EH (cell line): Measurements from ENCODE around the gene KRT10.
"Not testable (repeated sequence)": the region's sequence is repeated elsewhere in the genome, so short reads cannot be mapped to it uniquely, and the experiment has no call there.

Experiments used
- DNase-seq: peaks from one replicate; pipeline ENCODE4 v3.0.0-alpha.2; 2015; ENCODE audit warnings: low read depth

Gene KRT10

DNA sequence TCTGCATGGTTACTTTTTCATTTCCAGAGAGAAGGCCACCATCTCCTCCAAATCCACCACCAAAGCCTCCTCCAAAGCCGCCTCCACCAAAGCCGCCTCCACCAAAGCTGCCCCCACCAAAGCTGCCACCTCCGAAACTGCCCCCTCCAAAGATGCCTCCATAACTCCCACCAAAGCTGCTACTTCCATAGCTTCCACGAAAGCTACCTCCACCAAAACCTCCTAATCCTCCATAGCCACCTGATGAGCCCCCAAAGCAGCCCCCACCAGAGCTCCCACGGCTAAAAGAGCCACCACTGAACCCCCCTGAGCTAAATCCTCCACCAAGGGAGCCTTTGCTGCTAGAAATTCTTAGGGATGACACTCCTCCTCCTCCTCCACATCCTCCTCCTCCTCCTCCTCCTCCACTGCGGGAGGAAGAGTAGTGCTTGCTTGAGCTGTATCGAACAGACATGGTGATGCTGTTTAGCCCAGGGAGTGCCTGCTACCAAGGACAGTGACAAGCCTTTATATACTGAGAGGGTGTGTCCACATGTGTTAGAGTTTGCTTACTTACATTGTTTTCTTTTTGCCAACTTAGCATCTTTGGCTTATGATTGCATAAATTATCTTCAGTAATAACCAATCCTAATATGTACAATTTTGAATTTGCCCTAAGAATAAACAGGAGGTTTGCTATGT, at the start of gene KRT10:
TSS of gene KRT10 (minus strand) at position 483 of the 681 bp plus-strand sequence. CDS start at position 454, 29 bp downstream.
- DNase-seq: no peak

DNA sequence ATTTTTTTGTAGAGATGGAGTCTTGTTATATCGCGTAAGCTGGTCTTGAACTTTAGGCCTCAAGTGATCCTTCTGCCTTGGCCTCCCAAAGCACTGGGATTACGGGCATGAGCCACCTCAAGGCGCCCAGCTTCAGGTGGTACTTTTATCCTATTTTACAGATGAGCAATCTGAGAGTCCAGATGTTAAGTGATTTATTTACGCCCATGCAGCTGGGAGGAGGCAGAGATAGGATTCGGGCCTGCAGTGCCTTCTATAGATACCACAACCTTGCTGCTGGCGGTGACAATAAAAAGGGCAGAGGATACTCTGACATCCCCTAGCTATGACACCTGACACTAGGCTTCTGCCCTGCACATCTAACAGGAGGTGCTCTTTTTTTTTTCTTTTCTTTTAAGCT, 48.9 kb upstream of the KRT10 start:
- no peak for DNase-seq

DNA sequence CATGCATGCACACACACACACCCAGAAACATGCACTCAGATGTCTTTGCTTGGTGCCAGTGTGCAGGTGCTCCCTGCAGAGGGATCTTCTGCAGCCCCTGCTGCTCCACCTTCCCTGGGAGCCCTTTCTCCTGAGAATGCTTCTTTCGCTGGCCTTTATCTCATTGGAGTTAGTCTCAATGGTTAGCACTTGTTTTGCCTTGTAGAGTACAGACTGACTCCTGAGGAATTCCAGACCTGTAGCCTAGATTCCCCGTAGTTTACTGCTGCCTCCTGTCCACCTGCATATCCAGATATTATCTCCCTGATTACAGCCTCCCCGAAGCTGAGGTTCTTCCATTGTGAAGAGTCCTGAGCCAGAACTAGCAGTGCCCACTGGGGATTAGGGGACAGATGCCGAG, 47.7 kb upstream of the KRT10 start:
- no peak for DNase-seq

DNA sequence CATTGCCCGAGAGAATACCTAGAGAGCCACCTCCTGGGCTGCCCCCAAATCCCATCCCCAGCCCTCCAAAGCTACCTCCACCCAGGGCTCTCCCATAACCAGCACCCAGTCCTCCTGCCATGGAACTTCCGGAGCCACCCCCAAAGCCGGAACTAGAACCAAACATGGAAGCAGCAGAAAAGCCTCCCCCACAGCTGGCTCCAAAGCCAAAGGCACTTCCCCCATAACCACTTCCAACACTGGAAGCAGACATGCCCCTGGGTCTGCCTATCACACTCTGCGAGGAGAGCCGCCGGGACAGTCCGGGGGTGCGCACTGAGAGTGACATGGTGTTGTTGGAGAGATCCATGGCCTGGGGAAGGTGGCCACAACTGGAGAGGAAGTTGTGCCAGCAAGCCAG, 44.4 kb upstream of the KRT10 start, which contains the start of gene KRT12:
TSS of gene KRT12 (minus strand) at position 386 of the 400 bp plus-strand sequence. CDS start at position 349, 37 bp downstream.
- no peak for DNase-seq

DNA sequence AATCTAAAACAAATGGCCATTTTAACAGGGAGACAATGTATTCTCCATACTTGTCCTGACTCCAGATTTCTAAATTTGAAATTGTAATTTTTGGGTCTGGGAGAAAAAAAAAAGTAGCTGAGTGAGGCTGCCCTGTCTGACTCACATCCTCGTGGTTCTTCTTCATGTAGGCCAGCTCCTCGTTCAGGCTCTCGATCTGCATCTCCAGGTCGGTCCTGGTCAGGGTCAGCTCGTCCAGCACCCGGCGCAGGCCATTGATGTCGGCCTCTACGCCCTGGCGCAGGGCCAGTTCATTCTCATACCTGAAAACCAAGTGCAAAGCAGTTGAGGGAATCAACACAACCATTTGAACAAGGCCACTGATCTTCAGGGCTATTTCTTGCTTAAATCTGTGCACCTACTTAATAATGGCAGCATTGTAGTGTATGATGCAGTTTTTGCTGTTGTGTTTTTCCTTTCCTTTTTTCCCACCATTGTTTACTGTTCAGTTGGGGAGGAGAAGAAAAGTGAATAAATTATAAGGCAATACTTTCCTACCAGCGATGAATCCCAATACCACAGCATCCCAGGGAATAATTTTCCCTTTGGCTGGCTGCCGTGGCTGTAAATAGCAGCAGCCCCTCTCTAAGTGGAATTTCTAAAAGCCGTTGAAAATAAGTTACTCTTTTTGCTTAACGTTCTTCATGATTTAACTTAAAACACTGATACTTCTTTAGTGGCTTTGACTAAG, 42.4 kb upstream of the KRT10 start:
- DNase-seq: no peak

DNA sequence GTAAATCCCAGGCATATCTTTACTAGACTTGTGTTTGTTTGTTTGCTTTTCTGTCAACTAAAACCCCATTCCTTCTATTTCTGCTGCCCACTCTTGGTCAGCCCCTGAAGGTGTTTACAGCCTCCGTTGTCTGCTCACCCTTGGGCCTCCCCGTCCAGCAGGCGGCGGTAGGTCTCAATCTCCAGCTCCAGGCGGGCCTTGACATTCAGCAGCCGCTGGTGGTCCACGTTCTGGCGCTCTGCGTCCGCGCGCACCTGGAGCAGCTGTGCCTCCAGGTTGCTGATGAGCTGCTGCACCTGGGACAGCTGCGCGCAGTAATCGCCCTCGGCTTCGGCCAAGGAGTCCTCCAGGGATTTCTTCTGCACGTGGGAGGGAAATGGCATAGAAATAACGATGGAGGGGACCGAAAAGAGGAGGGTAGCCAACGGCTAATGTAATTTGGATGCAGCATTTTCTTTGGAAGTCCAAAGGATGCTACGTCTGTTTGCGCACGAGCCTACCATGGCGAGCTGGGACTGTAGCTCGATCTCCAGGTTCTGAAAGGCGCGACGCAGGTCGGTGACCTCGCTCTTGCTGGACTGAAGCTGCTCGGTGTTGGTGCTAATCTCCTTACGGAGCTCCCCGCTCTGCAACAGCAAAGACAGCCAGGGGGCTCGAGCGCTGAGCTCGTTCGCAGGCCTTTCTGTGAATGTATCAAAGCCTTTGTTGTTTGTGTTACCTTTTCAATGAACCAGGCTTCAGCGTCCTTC, 40.7 kb upstream of the KRT10 start:
- no peak for DNase-seq

DNA sequence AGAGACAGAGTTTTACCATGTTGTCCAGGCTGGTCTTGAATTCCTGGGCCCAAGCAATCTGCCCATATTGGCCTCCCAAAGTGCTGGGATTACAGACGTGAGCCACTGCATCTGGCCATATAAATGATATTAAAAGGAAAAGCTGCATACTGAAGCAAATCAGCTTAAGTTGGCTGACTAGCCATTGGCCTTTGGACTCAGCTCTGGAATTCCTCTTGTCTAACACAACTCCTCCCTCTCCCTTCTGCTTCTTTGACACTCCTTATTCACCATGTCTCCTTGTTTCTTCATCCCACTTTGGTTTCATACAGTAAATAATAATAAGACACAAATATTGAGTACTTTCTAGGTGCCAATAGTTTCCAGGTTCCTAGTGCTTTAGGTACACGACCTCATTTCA, 37.1 kb upstream of the KRT10 start:
- no peak for DNase-seq

DNA sequence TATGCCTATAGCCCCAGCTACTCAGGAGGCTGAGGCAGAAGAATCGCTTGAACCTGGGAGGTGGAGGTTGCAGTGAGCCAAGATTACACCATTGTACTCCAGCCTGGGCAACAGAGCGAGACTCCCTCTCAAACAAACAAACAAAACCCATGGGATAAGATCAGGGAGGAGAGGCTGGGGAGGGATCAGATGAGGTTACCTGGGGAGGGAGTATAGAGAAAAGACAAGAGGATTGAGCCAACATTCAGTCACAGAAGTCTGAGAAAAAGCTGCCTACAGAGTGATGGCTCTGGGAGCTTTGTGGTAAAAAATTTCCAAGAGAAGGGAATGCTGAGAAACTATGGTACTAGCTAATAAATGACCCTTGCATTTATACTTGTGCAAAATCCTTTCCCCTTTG, 36.3 kb upstream of the KRT10 start:
- DNase-seq: not testable (repeated sequence)

DNA sequence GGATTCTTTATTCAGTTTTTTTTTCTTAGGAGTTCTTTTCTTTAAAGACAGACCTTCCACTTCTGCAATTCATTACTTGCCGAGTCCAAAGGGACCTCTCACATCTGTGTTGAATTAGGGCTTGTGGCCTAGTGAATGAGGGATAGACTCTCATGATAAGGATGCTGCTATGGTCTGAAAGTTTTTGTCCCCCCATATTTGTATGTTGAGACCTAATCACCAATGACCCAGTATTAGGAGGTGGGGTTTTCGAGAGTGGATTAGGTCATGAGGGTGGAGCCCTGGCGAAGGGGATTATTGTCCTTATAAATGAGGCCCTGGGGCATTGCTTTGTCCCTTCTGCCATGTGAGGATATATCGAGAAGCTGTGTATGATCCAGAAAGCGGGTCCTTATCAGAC, 35.1 kb upstream of the KRT10 start:
- peak; percentile 78 for DNase-seq

DNA sequence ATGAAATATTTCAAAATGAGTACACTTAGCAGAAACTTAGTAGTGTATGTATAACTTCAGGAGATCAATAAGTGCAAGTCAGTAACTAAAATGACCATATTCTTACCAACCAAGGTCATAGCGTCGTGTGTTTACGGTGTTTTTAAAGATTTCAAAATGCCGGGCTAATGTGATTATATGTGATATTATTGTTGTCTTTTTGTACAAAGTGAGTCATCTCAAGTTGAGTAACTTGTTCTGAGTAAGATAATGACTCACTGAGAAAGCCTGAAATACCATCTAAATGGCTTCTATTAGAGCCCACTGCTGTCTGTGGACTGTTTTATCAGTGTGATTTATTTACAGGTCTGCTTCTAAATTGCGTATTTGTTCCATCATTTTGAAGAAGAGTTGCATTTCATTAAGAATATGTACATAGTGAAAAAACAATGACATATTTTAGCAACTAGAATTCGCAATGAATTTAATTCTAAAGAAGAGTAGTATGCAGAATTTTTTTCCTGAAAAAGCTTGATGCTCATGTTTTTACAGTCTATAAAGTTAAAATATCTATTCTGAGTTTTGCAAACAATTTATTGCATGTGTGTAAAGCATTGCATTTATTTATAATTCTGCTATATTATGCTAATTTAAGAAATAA, 31.9 kb upstream of the KRT10 start:
- peak; percentile 93 for DNase-seq

DNA sequence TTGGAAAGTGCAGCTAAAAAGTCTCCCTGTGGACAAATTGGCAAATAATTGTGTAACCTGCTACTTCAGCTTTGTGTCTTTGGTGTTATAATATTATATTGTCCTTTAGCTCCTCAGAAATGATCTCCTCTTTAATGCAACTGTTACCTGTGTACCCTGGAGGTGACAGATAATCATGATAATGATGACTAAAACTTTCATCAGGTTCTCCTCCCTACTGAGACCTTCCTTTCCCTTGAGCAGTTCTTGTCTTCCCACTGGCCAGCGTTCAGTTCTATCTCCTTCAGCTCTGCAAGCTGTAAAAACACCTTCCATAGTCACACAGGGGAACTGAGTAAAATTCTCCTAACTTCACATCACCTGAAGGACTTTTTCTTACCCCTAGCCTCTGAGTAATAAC, 29.9 kb upstream of the KRT10 start:
- DNase-seq: no peak

DNA sequence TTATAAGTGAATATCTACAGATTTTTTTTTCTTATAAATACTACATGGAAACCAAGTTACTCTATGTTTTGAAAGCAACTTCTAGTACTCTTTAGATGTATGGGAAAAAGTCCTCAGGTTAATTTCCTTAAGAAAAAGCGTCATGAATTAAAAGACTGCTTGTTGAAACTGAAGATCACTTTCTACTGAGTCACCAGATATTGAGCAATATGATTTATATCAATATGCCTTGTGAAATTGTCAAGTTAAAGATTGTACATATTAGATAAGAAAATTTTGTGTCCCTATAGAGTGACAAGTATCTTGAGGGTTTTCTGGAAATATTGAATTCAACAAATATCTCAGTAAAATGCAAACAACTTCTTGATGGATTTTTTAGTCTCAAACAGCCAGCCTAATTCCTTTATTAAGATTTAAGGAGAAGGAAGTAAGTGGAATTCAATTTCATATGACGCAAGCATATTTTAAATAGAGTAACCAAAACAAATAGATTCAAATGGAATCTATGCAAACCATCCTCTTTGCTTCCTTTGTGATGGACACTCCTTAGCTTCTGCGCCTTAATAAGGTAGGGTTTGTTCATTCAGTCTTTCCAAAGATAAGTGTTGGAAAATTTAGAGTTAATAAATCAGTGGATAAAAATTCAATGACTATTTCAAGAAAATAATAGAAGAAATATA, 28.0 kb upstream of the KRT10 start:
- DNase-seq: peak; percentile 43

DNA sequence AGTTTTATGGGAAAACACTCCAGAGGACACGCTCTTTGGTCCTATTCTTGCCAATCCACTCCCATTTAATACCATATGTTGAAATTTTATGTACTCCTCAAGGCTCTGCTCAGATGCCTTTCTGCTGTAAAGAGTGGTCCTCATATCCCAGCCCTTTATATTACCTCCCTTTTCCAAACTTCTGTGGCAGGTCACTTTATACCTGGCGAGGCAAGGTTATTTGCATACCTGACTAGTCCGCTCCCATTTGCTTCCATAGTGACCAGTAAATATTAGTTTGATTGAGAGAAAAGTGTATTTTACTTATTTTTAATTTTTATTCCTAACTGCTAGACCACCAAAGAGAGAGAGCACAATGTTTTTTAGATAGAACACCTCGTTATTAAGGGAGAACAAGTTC, 27.3 kb upstream of the KRT10 start:
- no peak for DNase-seq

DNA sequence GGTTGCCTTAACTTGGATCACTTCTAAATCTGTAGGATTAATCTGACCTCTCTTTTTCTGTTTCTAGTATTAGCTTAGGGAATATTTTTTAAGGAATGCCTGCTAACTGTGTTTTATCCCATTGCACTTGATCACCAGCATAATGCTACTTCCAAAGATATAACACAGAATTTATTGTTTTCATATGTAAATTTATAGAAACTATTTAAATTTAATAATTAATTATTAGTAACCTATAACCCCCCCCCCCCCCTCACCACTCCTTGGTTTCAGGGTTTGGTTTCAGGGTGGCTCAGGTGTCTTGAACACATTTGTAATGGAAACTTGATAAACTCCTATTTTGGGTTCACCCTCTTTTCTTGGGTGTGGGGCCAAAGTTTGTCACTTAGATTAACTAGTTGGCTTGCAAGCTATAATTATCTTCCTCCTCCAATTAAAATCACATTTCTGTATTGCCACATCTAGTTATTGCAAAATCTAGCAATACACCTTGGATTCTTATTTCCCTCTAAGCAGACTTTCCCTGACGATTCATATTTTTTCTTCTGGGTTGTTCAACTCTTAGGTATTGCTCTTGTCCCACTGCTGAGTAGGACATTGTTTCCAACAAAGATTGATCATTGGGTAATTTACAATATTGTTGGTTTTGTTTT, 26.3 kb upstream of the KRT10 start:
- DNase-seq: no peak

DNA sequence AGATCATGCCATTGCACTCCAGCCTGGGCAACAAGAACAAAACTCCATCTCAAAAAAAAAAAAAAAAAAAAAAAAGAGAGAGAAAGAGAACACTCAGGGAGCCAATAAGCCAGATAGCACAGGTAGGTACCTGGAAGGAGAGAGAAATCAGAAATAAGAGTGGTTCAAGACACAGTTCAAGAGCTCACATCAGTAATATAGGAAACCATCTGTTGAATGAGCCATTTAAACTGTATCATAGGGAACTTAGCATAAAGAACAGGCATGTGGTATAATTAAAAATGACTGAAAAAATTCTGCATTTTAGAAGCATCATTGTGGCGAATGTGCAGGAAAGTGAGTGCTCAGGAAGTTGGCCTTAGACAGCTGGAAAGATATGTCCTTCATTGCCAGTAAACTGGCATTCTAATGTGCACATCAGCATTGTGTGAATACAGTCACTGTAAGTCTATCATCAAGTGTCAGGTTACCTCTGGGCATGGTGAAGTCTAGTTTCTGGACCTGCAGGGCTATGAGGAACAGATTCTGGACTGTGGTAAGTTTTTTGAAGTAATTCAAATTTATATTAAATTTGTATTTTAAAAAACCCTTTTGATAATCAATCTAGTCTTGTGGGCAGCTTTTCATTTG, 24.2 kb upstream of the KRT10 start:
- peak; percentile 22 for DNase-seq

DNA sequence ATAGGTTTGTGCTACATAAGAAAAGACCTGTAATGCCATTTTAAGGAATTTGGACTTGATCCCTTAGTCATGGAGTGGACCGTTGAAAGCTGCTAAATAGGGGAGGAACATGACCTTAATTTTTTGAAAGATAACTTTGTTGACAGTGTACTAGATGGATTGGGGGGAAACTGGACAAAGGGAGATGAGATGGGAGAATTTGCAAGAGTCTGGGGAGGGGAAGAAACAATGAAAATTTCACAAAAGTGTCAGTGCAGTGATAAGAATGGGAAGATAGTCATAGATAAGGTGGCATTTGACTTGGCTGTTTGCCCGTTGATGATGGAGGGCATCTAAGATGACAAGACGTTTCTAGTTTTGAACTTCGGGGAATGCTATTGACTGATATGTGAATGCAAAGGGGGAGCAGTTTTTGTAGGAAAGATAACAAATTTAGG, 22.3 kb upstream of the KRT10 start:
- DNase-seq: no peak

DNA sequence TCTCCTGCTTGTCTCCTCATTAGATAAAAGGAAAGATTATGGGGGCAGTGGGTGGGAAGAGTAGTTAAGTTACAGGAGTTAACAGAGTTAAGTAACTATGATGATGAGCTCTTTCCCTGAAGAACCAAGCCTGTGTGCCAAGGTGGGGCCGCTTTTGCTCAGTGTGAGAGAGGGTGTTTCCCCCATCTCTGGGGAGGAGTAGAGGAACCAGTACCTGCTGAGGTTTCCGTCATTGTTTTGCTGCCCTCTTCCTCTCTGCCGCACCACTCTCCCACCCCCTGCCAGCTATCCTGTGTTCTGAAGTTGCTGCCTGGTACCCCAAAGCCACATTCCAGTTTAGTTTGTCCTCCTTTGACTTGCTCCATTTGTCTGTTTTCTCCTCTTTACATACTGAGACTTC, 20.8 kb upstream of the KRT10 start:
- DNase-seq: no peak

DNA sequence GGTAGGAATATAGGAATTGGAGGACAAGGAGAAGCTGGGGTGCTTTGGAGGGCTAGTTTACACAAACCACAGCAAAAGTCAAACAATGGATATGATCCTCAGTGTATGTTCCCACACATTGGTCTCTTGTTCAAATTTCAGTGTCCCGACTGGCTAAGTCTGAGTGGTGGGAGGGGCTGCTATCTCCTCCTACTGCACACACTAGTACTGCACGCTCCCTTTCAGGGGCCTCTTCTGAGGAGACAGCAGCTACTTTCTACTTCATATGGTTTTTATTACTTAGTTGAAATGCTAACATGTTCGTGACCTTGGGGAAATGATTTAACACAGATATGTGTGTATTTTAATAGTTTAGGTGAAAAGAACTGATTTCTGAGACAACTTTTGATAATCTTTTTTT, 18.8 kb upstream of the KRT10 start:
- no peak for DNase-seq

DNA sequence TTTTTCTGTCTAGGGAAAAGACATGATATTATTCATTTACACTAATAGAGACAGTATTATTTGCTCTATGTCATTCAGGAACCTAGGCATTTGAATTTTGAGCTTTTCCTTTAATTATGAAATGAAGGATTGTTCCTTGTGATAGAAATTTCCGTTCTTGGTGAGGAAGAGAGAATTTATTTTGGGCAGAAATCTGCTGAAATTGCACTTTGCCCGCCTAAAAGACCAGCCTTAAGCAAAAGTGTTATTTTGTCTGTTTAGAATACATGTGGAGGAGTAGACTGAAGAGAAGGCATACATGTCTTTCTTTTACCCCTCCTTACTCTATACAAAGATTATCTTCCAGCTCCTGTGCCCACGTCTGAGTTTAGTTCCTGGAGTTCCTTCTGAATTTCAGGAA, 16.8 kb upstream of the KRT10 start:
- DNase-seq: no peak

DNA sequence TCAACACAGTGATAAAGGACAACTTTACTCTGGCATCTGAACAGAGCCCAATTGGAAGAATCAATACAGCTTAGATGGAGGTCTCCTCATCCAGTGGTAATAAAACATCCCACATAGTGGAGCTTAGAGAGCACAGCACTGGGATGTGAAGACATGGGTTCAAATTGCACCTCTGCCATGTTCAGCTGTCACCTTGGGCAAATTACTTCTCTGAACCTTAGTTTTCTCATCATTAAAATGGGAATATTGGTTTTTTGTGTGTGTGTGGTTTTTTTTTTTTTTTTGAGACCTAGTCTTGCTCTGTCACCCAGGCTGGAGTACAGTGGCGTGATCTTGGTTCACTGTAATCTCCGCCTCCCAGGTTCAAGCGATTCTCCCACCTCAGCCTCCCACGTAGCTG, 13.6 kb upstream of the KRT10 start:
- no peak for DNase-seq

DNA sequence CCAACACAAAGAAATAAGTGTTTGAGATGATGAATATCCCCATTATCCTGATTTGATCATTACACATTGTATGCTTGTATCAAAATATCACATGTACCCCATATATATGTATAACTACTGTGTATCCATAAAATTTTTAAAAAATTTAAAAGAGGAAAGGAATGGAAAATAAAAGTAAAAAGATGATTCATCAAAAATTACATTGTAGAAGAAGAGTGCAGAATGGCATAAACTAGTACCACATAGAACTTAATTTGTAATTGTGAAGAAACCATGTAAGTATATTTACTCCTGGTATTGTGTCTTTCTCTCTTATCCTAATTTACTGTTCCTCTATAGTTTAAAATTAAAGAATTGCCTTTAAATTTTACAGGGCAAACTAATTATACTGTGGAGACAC, 11.5 kb upstream of the KRT10 start:
- no peak for DNase-seq
